NT2/D1 (cell line): ENCODE results near the gene CAD.

Experiments used
- SUZ12 ChIP-seq: IDR thresholded peaks from 2 replicates; pipeline ENCODE4 v1.6.1; 2011; ENCODE audit not compliant: insufficient read length, insufficient read depth; ENCODE audit errors: extremely low read depth
- YY1 ChIP-seq: IDR thresholded peaks from 2 replicates; pipeline ENCODE4 v1.6.1; 2011; ENCODE audit not compliant: insufficient read length, insufficient read depth
- ZNF274 ChIP-seq: IDR thresholded peaks from 2 replicates; pipeline ENCODE4 v1.6.1; 2011; ENCODE audit warnings: mild to moderate bottlenecking, low read depth, low read length

DNA sequence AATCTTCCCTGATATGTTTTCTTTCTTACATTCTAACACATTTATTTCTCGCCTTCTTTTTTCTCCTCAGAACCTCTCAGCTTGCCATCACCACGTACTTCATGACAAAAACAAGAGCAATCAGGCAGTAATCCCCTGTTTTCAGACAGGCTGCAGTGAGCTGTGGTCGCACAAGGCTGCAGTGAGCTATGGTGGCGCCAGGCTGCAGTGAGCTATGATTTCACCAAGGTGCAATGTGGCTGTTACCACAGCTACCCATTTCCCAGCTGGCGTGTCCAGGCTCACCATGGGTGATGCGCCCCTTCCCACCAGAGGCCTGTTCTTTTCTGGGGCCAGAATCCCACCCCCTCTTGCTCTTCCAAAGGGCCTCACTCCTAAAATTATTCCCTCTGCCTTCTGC lies 42.5 kb upstream of the CAD start:
- no peak for TF ChIP-seq YY1
- TF ChIP-seq ZNF274: no peak
- TF ChIP-seq SUZ12: no peak
